DND-41 (cell line): ENCODE results near the gene REPS2.

Experiments used
- CTCF ChIP-seq: IDR thresholded peaks from 2 replicates; pipeline ENCODE4 v1.5.1; 2012; ENCODE audit warnings: borderline replicate concordance, low read length, moderate library complexity, mild to moderate bottlenecking; ENCODE audit not compliant: poor library complexity, severe bottlenecking; ENCODE audit errors: extremely low read depth
- EZH2 ChIP-seq: IDR thresholded peaks from 3 replicates; pipeline ENCODE4 v1.6.1; 2012; ENCODE audit warnings: borderline replicate concordance, low read depth, mild to moderate bottlenecking, moderate library complexity, low read length, inconsistent platforms; ENCODE audit not compliant: severe bottlenecking

GRCh38 chrX:16958356-16958755, 11.9 kb downstream of the REPS2 start:
- no peak for TF ChIP-seq CTCF
- no peak for TF ChIP-seq EZH2
